Stimulated activated CD4-positive, alpha-beta T cell treated with anti-CD3 and anti-CD28 coated beads, TNF-alpha, amount 100 ng/mL, for 48 hours (primary cell): ENCODE data around the gene PCK2.

Experiments
- DNase-seq, 3 donors: peaks; one replicate each; pipeline ENCODE4 v3.0.0-alpha.2; 2020; ENCODE audit warnings: low read depth in 3 of 3

PCK2 gene

DNA sequence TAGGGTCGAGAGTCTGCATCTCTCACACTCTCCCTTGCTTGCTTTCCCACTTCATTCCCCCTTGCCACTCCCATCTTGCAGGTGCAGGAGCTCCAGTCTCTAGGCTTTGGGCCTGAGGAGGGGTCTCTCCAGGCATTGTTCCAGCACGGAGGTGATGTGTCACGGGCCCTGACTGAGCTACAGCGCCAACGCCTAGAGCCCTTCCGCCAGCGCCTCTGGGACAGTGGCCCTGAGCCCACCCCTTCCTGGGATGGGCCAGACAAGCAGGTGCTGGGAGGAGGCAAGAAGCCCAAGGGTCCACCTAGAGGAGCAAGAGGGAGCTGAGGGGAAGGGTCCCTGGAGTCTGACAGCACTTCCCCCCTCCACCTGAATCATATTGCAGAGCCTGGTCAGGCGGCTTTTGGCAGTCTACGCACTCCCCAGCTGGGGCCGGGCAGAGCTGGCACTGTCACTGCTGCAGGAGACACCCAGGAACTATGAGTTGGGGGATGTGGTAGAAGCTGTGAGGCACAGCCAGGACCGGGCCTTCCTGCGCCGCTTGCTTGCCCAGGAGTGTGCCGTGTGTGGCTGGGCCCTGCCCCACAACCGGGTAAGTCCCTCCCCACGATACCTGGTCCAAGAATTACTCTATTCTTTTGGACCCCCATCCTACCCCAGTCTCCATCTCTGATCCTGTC is 57.4 kb downstream of the PCK2 start:
- no peak for DNase-seq
